PFSK-1 (cell line): ENCODE data around the gene TULP4.

ENCODE experiments used
- FOXP2 ChIP-seq: optimal IDR thresholded peaks from 2 replicates; pipeline ENCODE3; 2011; ENCODE audit warnings: borderline replicate concordance, control low read depth, inconsistent platforms; ENCODE audit not compliant: insufficient read depth; ENCODE audit errors: extremely low read length, extremely low read depth
- REST ChIP-seq, 2 experiments: IDR thresholded peaks; 2 replicates each; pipeline versions ENCODE4 v1.6.1 to v1.8.0; 2011 to 2012; ENCODE audit warnings: low read depth in 2 of 2, low read length in 2 of 2, control low read depth in 1 of 2, inconsistent platforms in 1 of 2, mild to moderate bottlenecking in 1 of 2, moderate library complexity in 1 of 2; ENCODE audit not compliant: insufficient read depth in 1 of 2

DNA sequence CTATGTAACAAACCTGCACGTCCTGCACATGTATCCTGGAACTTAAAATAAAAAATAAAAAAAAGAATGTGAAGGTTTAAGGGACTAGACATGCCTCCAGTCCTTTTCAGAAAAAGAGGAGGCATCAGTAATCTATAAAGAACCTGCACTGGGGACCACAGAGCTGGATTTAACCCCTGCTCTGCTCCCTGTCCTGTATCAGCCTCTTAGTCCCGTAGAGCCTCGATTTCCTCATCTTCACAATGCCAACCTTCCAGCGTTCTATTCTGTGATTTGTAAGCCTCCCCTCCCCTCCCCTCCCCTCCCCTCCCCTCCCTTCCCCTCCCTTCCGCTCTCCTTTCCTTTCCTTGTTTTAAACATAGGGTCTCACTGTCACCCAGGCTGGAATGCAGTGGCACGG is 216.6 kb downstream of the TULP4 start:
- TF ChIP-seq FOXP2, result no peak
- TF ChIP-seq REST (IDR thresholded peaks at IDR 0.05; ENCODE audit: insufficient read depth in 1 of 2, low read depth in 2 of 2, low read length in 2 of 2), result no peak
